SK-N-SH treated with all-trans-retinoic acid at 6 μM for 48 hours (cell line): ENCODE results near the gene STAG2.

Experiments used
- ATAC-seq: fragments of 200-7000 bp; cut with Tn5 transposase; 3 replicates; pipeline ENCODE4 v1.9.1; 2020; ENCODE audit warnings: mild to moderate bottlenecking, moderate library complexity
- ARNTL ChIP-seq: fragments of 450-650 bp; formaldehyde crosslinking; IDR thresholded peaks from 2 replicates; pipeline ENCODE4 v1.5.0; 2020; ENCODE audit warnings: low read depth, mild to moderate bottlenecking, moderate library complexity, borderline replicate concordance
- BACH2 ChIP-seq: fragments of 250-450 bp; sonication (Bioruptor Pico); IDR thresholded peaks from 2 replicates; pipeline ENCODE4 v1.9.0; 2021; ENCODE audit warnings: mild to moderate bottlenecking, borderline replicate concordance
- CREB5 ChIP-seq: fragments of 250-450 bp; sonication (Bioruptor Pico); IDR thresholded peaks from 2 replicates; pipeline ENCODE4 v1.5.1; 2020; ENCODE audit warnings: low read depth, mild to moderate bottlenecking, moderate library complexity
- CSDC2 ChIP-seq: fragments of 250-450 bp; sonication (Bioruptor Pico); IDR thresholded peaks from 2 replicates; pipeline ENCODE4 v1.5.0; 2020; ENCODE audit warnings: mild to moderate bottlenecking, moderate library complexity
- CSRNP3 ChIP-seq: fragments of 250-450 bp; sonication (Bioruptor Pico); IDR thresholded peaks from 2 replicates; pipeline ENCODE4 v1.5.1; 2021; ENCODE audit warnings: mild to moderate bottlenecking, moderate library complexity
- ESRRG ChIP-seq: fragments of 250-450 bp; sonication (Bioruptor Pico); IDR thresholded peaks from 2 replicates; pipeline ENCODE4 v1.6.1; 2021; ENCODE audit warnings: mild to moderate bottlenecking
- GLIS3 ChIP-seq: fragments of 250-450 bp; sonication (Bioruptor Pico); IDR thresholded peaks from 2 replicates; pipeline ENCODE4 v1.5.0; 2020; ENCODE audit warnings: mild to moderate bottlenecking, moderate library complexity
- ISL1 ChIP-seq: fragments of 250-450 bp; sonication (Bioruptor Pico); IDR thresholded peaks from 2 replicates; pipeline ENCODE4 v2.1.2; 2022; ENCODE audit warnings: mild to moderate bottlenecking, moderate library complexity
- PATZ1 ChIP-seq: fragments of 250-450 bp; sonication (Bioruptor Pico); IDR thresholded peaks from 2 replicates; pipeline ENCODE4 v1.8.0; 2020; ENCODE audit warnings: mild to moderate bottlenecking, moderate library complexity, borderline replicate concordance
- POU6F1 ChIP-seq: fragments of 250-450 bp; sonication (Bioruptor Pico); IDR thresholded peaks from 2 replicates; pipeline ENCODE4 v1.8.0; 2021; ENCODE audit warnings: low read depth, mild to moderate bottlenecking, moderate library complexity, borderline replicate concordance
- PPARA ChIP-seq: fragments of 250-450 bp; sonication (Bioruptor Pico); IDR thresholded peaks from 2 replicates; pipeline ENCODE4 v1.5.0; 2020; ENCODE audit warnings: mild to moderate bottlenecking, borderline replicate concordance
- RARB ChIP-seq: fragments of 250-450 bp; sonication (Bioruptor Pico); IDR thresholded peaks from 2 replicates; pipeline ENCODE4 v1.8.0; 2021; ENCODE audit warnings: mild to moderate bottlenecking, moderate library complexity
- SNAI2 ChIP-seq: fragments of 250-450 bp; sonication (Bioruptor Pico); IDR thresholded peaks from 2 replicates; pipeline ENCODE4 v1.5.0; 2020; ENCODE audit warnings: mild to moderate bottlenecking, moderate library complexity
- TCF4 ChIP-seq: fragments of 250-450 bp; sonication (Bioruptor Pico); IDR thresholded peaks from 2 replicates; pipeline ENCODE4 v1.8.0; 2021; ENCODE audit warnings: mild to moderate bottlenecking, moderate library complexity, borderline replicate concordance
- TOX ChIP-seq: fragments of 250-450 bp; sonication (Bioruptor Pico); IDR thresholded peaks from 2 replicates; pipeline ENCODE4 v1.8.0; 2021; ENCODE audit warnings: mild to moderate bottlenecking, moderate library complexity, borderline replicate concordance
- TSHZ2 ChIP-seq: fragments of 250-450 bp; sonication (Bioruptor Pico); IDR thresholded peaks from 2 replicates; pipeline ENCODE4 v1.5.0; 2020; ENCODE audit warnings: mild to moderate bottlenecking, moderate library complexity
- ZC3H10 ChIP-seq: fragments of 250-450 bp; sonication (Bioruptor Pico); IDR thresholded peaks from 2 replicates; pipeline ENCODE4 v1.5.1; 2021; ENCODE audit warnings: mild to moderate bottlenecking, moderate library complexity
- ZFP3 ChIP-seq: fragments of 250-450 bp; sonication (Bioruptor Pico); IDR thresholded peaks from 2 replicates; pipeline ENCODE4 v1.5.0; 2020; ENCODE audit warnings: mild to moderate bottlenecking, moderate library complexity
- ZNF70 ChIP-seq: fragments of 450-650 bp; formaldehyde crosslinking; IDR thresholded peaks from 2 replicates; pipeline ENCODE4 v1.5.0; 2020; ENCODE audit warnings: mild to moderate bottlenecking, moderate library complexity
- ZNF8 ChIP-seq: fragments of 450-650 bp; formaldehyde crosslinking; IDR thresholded peaks from 2 replicates; pipeline ENCODE4 v1.5.0; 2020; ENCODE audit warnings: mild to moderate bottlenecking, moderate library complexity

The STAG2 gene

GRCh38 chrX:123989235-123989634 is 27.7 kb downstream of the STAG2 start (continued):
- TF ChIP-seq SNAI2 (CRISPR knock-in tag) (no peak), PATZ1 (CRISPR knock-in tag) (no peak), ESRRG (CRISPR knock-in tag) (no peak)

GRCh38 chrX:123990169-123990568 is 28.7 kb downstream of the STAG2 start:
- TF ChIP-seq CSDC2 (CRISPR knock-in tag) (no peak), GLIS3 (CRISPR knock-in tag) (no peak), RARB (CRISPR knock-in tag) (no peak), BACH2 (CRISPR knock-in tag) (no peak), ZNF8 (CRISPR knock-in tag) (no peak), ZFP3 (CRISPR knock-in tag) (no peak), TSHZ2 (CRISPR knock-in tag) (no peak), CSRNP3 (CRISPR knock-in tag) (no peak), SNAI2 (CRISPR knock-in tag) (no peak), POU6F1 (CRISPR knock-in tag) (no peak), CREB5 (no peak), TOX (CRISPR knock-in tag) (no peak), TCF4 (CRISPR knock-in tag) (no peak), ESRRG (CRISPR knock-in tag) (no peak), PPARA (CRISPR knock-in tag) (no peak), ZNF70 (CRISPR knock-in tag) (no peak), ISL1 (no peak)
- TF ChIP-seq, all 23 proteins: peak for 0
- no peak for ATAC-seq

- ATAC-seq: no peak
- no peak for TF ChIP-seq SNAI2 (CRISPR knock-in tag)
- no peak for TF ChIP-seq PATZ1 (CRISPR knock-in tag)
- TF ChIP-seq CREB5: no peak
- TF ChIP-seq TSHZ2 (CRISPR knock-in tag): no peak
- TF ChIP-seq RARB (CRISPR knock-in tag): no peak
- no peak for TF ChIP-seq ARNTL (CRISPR knock-in tag)
- TF ChIP-seq TOX (CRISPR knock-in tag): no peak
- TF ChIP-seq ZC3H10: no peak
- TF ChIP-seq POU6F1 (CRISPR knock-in tag): no peak
- no peak for TF ChIP-seq ZFP3 (CRISPR knock-in tag)
Measured at GRCh38 chrX:123990602-123991001, 29.1 kb downstream of the STAG2 start.
